HS-27A (cell line): Measurements from ENCODE around the gene DMRTC2.
"Not testable (repeated sequence)": the region's sequence is repeated elsewhere in the genome, so short reads cannot be mapped to it uniquely, and the experiment has no call there.

ENCODE experiments used
- DNase-seq: peaks from one replicate; pipeline ENCODE4 v3.0.0-alpha.2; 2012; ENCODE audit warnings: low read depth, missing footprints

Gene DMRTC2

DNA sequence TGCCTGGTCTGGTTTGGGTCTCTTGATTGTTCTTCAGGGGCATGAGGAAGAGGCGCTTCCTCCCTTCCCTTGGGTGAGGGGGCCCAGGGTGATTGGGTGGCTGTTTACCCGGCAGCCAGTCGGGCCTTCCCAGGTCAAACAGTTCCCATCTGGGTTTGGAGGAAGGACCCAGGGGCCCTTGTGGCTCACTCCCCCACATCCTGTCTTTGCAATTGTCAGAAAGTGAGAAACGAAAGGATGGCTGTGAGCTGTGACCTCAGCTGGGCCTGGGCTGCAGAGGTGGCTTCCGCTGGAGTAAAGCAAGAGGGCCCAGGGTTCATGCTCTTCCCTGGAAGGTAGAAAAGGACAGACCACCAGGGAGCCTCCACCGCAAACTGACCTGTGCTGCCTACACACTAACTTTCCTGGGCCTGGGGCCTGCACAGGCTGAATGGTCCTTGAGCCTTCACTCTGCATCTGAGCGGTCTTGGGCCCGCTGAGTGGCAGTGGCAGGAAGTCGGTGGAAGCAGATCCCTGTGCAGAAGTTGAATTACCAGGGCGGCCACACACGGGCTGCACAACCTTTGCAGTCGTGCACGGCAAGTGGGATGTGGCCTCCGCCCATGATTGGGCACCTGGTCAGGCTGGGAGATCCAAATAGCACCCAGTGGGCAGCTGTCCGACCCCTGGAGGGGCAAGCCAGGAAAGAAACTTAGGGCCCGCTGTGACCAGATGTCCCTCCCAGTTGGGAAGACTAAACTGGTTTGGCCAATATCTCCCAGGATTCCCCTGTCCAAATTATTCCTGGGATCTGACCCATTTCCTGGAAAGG lies 26.9 kb downstream of the DMRTC2 start:
- no peak for DNase-seq

DNA sequence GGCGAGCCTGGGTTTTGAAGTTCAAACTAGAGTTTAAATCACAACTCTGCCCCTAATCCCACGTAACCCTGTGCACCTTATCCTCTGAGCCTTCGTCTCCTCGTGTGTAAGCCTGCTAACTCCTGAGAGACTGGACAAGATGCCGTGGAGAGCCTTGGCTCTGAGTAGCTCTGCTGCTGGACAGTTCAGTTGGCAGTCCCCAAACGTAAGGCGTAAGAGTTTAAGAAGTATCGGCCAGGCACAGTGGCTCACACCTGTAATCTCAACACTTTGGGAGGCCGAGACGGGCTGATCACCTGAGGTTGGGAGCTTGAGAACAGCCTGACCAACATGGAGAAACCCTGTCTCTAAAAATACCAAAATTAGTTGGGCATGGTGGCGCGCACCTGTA lies 27.5 kb downstream of the DMRTC2 start:
- DNase-seq: no peak

DNA sequence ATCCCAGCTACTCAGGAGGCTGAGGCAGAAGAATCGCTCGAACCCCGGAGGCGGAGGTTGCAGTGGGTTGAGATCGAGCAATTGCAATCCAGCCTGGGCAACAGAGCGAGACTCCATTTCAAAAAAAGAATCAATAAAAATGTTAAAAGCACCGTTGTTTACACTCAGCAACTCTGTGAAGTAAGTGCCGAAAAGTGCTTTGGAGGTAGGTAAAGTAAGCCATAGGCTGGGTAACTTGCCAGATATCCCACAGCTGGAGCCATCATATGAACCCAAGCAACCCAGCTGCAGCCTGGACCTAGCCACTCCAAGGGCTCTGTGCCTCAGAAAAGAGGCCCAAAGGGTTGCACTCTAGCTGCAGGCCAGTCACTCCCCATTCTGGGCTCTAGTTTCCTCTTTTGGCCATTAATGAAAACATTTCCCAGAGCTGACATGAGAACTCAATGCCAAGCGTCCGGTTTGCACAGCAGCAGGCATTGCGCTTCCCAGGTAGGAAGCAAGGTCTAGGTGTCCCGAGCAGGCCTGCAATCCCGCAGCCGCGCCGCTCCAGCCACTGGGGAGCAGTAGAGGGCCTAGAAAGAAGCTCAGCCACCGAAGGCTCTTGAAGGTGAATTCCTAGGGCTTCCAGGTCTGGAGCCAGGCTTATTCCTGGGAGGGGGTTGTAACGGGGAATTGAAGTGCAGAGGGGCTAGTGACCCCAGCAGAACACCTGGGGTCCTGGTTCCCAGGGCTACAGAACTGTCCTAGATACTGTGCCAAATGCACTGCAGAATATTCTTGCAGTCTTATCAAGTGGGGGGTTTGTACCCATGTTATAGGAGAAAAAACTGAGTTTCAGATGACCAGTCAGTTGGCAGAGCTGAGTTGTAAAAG lies 28.2 kb downstream of the DMRTC2 start:
- DNase-seq: no peak

DNA sequence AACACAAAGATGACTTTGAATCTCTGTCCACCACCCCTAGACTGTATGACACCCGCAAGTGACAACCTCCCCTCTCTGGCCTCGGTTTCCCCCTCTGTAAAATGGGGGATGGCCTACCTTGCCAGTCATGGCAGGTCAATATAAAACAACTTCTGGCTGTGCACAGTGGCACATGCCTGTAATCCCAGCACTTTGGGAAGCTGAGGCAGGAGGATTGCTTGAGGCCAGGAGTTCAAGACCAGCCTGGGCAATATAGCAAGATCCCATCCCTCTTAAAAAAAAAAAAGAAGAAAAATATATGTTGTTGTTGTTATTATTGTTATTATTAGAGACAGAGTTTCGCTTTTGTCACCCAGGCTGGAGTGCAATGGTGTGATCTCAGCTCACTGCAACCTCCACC lies 31.1 kb downstream of the DMRTC2 start:
- DNase-seq: not testable (repeated sequence)

GRCh38 chr19:41876847-41877832 lies 32.3 kb downstream of the DMRTC2 start, which contains the start of gene CD79A:
CD79A (plus strand) TSS chr19:41877279; CDS start chr19:41877305, 26 bp downstream.
- no peak for DNase-seq

DNA sequence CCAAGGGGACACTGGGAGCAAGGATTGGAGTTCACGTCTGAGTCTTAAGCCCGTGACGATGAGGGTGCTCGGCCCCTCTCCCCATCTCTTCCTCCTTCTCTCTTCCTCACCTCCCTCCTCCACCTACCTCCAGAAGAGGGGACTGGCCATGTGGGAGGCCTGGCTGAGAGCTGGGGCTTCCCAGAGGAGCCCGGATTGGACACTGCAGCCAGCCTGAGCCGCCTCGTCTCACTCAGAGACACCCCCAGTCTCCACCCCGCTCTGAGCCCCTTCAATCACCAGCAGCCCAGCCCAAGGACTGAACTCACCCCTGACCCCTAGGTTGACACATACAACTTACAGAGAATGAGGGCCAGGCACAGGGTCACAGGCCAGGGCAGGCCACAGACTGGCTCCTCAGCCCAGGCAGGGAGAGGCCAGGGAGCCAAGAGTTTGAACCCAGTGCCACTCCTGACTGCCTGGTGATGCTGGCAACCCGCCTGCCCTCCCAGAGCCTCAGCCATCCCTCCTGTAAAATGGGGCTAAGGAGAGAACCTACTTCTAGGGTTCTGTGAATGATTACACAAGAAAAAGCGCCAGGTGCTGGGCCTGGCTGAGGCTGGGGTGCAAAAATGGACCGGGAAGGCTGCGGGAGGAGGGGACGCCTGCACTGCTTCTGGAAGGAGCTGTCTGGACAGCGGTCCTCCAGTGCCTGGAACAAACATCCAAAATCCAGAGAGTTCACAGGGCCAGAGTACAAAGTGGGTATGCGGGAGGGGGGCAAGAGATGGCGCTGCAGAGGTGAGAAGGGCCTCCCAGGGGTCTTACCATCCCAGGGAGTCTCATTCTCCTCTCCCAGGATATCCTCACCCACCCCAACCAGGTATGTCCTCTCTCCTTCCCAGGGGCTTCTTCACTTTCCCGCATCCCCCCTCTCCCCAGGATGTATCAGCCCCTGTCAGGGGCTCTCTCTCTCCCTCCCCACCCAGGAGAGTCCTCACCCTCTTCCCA lies 33.4 kb downstream of the DMRTC2 start:
- no peak for DNase-seq

DNA sequence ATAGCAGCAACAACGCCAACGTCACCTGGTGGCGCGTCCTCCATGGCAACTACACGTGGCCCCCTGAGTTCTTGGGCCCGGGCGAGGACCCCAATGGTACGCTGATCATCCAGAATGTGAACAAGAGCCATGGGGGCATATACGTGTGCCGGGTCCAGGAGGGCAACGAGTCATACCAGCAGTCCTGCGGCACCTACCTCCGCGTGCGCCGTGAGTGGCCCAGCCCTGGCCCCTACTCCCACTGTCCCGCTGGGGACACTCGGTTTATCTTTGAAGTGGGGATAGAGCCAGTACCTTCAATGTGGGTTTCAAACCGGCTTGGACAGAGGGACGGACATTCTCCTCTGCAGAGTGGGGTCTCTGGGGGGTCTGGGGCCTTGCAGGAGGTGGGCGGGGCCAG lies 34.2 kb downstream of the DMRTC2 start:
- DNase-seq: no peak

DNA sequence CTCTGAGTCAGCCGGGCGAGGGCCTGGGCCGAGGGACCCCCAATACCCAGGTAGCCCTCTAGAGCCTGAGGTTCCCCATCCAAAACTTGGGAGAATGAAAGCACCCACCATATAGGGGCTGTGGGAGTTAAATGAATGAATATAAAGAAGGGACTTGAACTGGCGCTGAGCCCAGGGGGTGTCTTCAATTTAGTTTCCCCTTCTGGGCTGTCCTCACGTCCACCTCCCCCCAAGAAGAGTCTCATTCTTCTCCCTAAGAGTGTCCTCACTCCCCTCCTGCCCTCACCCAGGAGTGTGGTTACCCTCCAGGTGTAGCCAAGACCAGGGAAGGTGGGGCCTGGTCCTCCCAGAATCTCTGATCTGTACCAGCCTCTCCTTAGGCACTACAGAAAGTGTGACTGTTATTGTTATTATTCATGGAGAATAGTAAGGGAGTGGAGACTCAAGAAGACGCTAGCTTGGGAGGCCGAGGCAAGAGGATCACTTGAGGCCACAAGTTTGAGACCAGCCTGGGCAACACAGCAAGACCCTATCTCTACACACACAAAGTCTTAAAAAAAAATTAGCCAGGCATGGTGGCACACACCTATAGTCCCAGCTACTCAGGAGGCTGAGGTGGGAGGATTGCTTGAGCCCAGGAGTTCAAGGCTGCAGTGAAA lies 35.0 kb downstream of the DMRTC2 start:
- DNase-seq: no peak

GRCh38 chr19:41880329-41880708 lies 35.5 kb downstream of the DMRTC2 start:
- DNase-seq: no peak

DNA sequence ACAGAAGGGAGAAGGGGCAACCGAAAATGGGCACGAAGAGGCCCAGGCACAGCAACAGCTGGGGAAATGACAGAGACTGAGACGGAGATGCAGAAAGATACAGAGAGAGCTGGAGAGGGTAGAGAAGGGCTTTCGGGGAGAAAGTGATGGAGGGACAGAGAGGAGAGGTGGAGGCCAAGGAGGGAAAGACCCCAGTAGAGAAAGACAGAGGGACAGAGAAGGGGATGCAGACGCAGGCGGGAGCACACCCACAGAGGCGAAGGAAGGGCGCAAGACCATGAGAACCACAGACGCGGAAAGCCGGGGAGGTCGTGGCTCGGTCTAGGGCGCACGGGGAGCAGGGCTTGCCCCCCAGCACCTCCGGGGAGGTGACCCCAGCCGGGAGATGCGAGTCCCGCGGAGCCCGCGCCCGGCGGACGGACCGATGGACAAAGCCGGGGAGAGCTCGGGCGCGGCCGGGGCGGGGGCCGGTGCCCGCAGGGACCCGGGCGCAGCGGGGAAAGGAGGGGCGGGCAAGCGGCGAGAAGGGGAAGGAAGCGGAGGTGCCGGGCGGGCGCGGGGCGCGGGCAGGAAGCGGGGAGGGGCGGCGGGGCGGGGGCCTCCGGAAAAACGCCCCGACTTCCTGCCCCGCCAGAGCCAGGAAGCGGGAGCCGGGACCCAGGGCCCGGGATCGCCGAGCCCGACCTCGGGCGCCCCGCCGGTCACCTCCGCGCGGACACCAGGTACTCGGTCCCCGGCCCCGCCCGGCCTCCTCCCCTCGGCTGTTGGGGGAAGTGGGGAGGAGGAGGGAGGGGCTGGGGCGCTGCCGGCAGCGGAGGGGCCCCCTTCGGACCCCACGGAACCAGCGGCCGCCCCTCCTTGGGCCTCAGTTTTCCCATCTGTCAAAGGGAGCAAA lies 38.0 kb downstream of the DMRTC2 start, which contains the start of gene ARHGEF1:
Gene ARHGEF1 (plus strand): TSS at position 617 of the 895 bp plus-strand sequence. CDS start 4,899 bp downstream, outside the sequence.
- DNase-seq: no peak

- DNase-seq: no peak
Measured at GRCh38 chr19:41883463-41883820, 38.6 kb downstream of the DMRTC2 start.

GRCh38 chr19:41883821-41884733 lies 39.2 kb downstream of the DMRTC2 start:
- DNase-seq: peak; percentile 95

DNA sequence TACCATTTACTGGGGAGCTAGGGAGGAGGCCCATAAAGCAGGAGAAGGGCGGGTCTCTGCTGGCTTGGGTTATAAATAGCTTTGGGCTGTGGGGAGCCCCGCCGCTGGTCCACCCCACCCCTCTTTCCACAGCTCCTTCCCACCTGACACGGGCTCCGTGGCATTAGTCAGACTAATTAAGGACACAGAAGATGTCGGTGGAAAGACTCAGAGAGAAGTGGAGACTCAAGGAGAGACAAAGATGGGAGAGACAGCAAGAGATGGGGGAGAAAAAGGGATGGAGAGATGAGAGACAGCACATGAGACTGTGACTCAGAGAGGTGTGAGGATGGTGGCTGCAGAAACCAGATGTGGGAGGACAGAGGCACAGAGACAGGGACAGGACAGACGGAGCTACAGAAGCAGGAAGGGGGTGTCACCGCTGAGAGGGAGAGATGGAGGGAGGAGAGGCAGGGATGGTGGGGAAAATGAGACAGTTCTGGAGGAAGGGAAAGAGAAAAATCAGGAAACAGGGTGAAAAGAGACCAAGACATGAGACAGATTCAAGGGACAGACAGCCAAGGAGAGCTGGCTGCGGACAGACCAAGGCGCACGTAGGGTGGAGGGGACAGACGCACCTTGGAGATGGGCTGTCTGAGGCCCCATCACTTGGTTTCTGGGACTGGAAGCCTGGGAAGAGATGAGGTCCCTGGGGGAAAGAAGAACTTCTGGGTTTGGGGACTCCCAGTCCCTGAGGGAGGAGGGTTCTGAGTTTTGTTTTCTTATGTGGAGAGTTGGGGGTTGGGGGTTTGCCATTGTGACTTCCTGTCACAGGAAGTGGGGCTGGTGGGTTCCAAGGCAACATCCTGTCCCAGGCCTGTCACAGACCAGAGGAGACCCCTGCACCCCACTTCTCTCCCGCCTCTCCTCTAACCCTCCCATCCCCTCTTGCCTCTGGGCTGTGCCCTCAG lies 42.2 kb downstream of the DMRTC2 start:
- no peak for DNase-seq

DNA sequence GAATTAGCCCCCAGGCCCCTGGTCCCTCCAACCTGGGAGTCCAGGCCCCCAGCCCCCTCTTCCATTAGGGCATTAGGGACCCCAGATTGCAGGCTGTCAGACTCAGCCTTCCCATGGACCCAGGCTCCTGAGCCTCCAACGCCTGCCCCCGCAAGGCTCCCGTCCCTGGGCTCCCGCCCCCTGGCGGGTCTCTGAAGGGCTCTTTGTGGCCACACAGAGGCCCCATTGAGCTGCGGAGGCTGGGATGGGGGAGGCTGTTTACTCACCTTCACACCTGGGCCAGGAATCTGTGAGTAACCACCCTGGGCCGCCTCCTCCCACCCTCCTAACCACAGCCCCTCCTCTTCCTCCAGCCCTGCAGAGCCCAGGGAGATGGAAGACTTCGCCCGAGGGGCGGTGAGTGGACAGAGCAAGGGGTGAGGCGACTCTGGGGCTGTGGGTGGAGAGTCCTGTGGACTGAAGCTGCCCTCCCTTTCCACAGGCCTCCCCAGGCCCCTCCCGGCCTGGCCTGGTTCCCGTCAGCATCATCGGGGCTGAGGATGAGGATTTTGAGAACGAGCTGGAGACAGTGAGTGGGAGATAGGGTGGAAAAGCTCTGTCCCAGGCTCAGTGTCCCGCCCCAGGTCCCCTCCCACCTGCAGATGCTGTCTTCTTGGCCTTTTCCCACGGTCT lies 43.0 kb downstream of the DMRTC2 start:
- no peak for DNase-seq

DNA sequence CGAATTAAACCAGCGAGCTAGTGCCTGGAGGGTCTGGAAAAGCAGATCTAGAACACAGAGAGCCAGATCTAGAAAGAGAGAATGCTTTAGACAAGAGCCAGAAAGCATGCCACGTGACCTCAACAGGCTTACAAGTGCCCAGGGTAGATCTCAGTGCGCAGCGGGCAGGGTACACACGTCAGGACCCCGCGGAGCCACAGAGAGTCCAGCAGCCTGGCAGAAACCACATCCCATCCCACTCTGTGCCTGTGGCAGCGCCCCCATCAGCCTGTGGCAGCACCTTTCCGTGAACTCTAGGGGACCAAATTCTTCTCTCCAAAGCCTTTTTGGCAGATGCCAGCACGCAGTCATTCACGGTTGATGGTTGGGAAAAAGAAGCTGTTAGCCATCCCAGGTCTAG lies 44.1 kb downstream of the DMRTC2 start:
- no peak for DNase-seq

DNA sequence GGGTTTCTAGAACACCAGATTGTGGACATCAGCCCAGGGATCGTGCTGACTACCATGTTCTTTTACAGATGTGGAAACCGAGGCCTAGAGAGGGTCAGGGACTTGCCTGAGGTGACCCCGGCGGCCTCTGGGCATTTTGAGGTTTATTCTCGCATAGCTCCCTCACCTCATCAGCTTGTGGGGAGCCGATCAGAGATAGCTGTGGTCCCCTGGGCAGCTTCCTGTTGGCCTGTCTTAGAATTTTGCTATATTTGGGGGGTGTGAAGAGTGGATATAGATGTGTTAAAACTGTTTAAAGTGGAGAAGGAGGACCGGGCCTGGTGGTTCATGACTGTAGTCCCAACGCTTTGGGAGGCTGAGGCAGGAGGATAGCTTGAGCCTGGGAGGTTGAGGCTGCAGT lies 45.1 kb downstream of the DMRTC2 start:
- no peak for DNase-seq
